ENCODE data around the gene BCL7A. TPM values are rescaled to one million over a fixed set of nuclear protein-coding genes. Genes with fewer than 3 reads are reported as not detected.

Gene BCL7A
- total and polyA plus RNA-seq, 4 donors, result 3.5 to 8.3 (median 4.9) TPM

- whole genome bisulfite sequencing, result 92% methylated on average over 11 of the region's 11 CpGs
- peaks cover 2 to 11% (median 5%) of the 10 kb centered on the region in 4 donors for H3K36me3 ChIP-seq (ENCODE audit: control insufficient read depth in 4 of 4, insufficient read depth in 3 of 4, low read depth in 1 of 4, low read length in 3 of 4)
- H3K27ac ChIP-seq (ENCODE audit: low read depth in 1 of 2, low read length in 2 of 2), result no peak overlapping the region
Measured at GRCh38 chr12:122042910-122043309, 21.2 kb downstream of the BCL7A start.

GRCh38 chr12:122043476-122043875 is 21.8 kb downstream of the BCL7A start:
- Histone ChIP-seq H3K4me3 (ENCODE audit: low read depth in 1 of 3, low read length in 3 of 3) (no peak overlapping the region), H3K27me3 (ENCODE audit: control insufficient read depth in 4 of 4, insufficient read depth in 4 of 4, low read length in 3 of 4) (no peaks in the 10 kb centered on the region), H3K9ac (ENCODE audit: low read depth in 1 of 2, low read length in 2 of 2) (no peak overlapping the region), H3K27ac (ENCODE audit: low read depth in 1 of 2, low read length in 2 of 2) (no peak overlapping the region), H3K4me1 (ENCODE audit: control insufficient read depth in 4 of 4, insufficient read depth in 4 of 4, low read length in 3 of 4) (peaks cover 4 to 18% (median 8%) of the 10 kb centered on the region in 4 donors), H3K9me3 (ENCODE audit: control insufficient read depth in 4 of 4, low read length in 3 of 4) (no peaks in the 10 kb centered on the region), H3K36me3 (ENCODE audit: control insufficient read depth in 4 of 4, insufficient read depth in 3 of 4, low read depth in 1 of 4, low read length in 3 of 4) (peaks cover 2 to 11% (median 5%) of the 10 kb centered on the region in 4 donors)
- no peak for DNase-seq (ENCODE audit: low spot score)
- 95% methylated on average over 15 of the region's 15 CpGs for WGBS
- TF ChIP-seq GABPA (IDR thresholded peaks at IDR 0.05 in 1 of 2, conservative IDR thresholded peaks at IDR 0.05 in 1 of 2) (no peak), TAF1 (conservative IDR thresholded peaks at IDR 0.05) (no peak), SP1 (IDR thresholded peaks at IDR 0.05) (no peak), HNF4G (IDR thresholded peaks at IDR 0.05) (no peak)

More at GRCh38 chr12:122042910-122043309, 21.2 kb downstream of the BCL7A start:
- H3K9ac ChIP-seq (ENCODE audit: low read depth in 1 of 2, low read length in 2 of 2), result no peak overlapping the region
- H3K9me3 ChIP-seq (ENCODE audit: control insufficient read depth in 4 of 4, low read length in 3 of 4), result no peaks in the 10 kb centered on the region
- no peaks in the 10 kb centered on the region for H3K27me3 ChIP-seq (ENCODE audit: control insufficient read depth in 4 of 4, insufficient read depth in 4 of 4, low read length in 3 of 4)
- H3K4me3 ChIP-seq (ENCODE audit: low read depth in 1 of 3, low read length in 3 of 3), result no peak overlapping the region
- TF ChIP-seq RXRA (IDR thresholded peaks at IDR 0.05) (no peak), CTCF (IDR thresholded peaks at IDR 0.05; ENCODE audit: low read depth, low read length, missing input control) (no peak), FOXA2 (IDR thresholded peaks at IDR 0.05) (no peak), ZBTB33 (IDR thresholded peaks at IDR 0.05) (no peak), EGR1 (IDR thresholded peaks at IDR 0.05; ENCODE audit: low read depth in 2 of 2) (no peak), HNF4G (IDR thresholded peaks at IDR 0.05) (no peak), HNF4A (conservative IDR thresholded peaks at IDR 0.05) (no peak), GABPA (IDR thresholded peaks at IDR 0.05 in 1 of 2, conservative IDR thresholded peaks at IDR 0.05 in 1 of 2) (no peak), SP1 (IDR thresholded peaks at IDR 0.05) (no peak), MAX (IDR thresholded peaks at IDR 0.05) (no peak), NR2F2 (IDR thresholded peaks at IDR 0.05) (no peak), YY1 (IDR thresholded peaks at IDR 0.05) (no peak)
- peaks cover 4 to 18% (median 8%) of the 10 kb centered on the region in 4 donors for H3K4me1 ChIP-seq (ENCODE audit: control insufficient read depth in 4 of 4, insufficient read depth in 4 of 4, low read length in 3 of 4)
- DNase-seq (ENCODE audit: low spot score), result no peak

GRCh38 chr12:122045262-122045661 is 23.6 kb downstream of the BCL7A start:
- H3K9ac ChIP-seq (ENCODE audit: low read depth in 1 of 2, low read length in 2 of 2), result no peak overlapping the region
- H3K4me3 ChIP-seq (ENCODE audit: low read depth in 1 of 3, low read length in 3 of 3), result no peak overlapping the region
- H3K36me3 ChIP-seq (ENCODE audit: control insufficient read depth in 4 of 4, insufficient read depth in 3 of 4, low read depth in 1 of 4, low read length in 3 of 4), result peaks cover 2 to 11% (median 5%) of the 10 kb centered on the region in 4 donors
- H3K9me3 ChIP-seq (ENCODE audit: control insufficient read depth in 4 of 4, low read length in 3 of 4), result no peaks in the 10 kb centered on the region
- peaks cover 4 to 16% (median 9%) of the 10 kb centered on the region in 4 donors for H3K4me1 ChIP-seq (ENCODE audit: control insufficient read depth in 4 of 4, insufficient read depth in 4 of 4, low read length in 3 of 4)
- WGBS, result 98% methylated on average over 7 of the region's 7 CpGs
- H3K27me3 ChIP-seq (ENCODE audit: control insufficient read depth in 4 of 4, insufficient read depth in 4 of 4, low read length in 3 of 4), result no peaks in the 10 kb centered on the region
- no peak overlapping the region for H3K27ac ChIP-seq (ENCODE audit: low read depth in 1 of 2, low read length in 2 of 2)
- no peak for DNase-seq (ENCODE audit: low spot score)
- TF ChIP-seq GABPA (IDR thresholded peaks at IDR 0.05 in 1 of 2, conservative IDR thresholded peaks at IDR 0.05 in 1 of 2), result no peak
- TF ChIP-seq FOXA1 (IDR thresholded peaks at IDR 0.05), result no peak
- no peak for TF ChIP-seq RAD21 (IDR thresholded peaks at IDR 0.05)
- no peak for TF ChIP-seq JUND (IDR thresholded peaks at IDR 0.05)
- no peak for TF ChIP-seq TAF1 (conservative IDR thresholded peaks at IDR 0.05)
- TF ChIP-seq CTCF (IDR thresholded peaks at IDR 0.05; ENCODE audit: low read depth, low read length, missing input control), result no peak
- TF ChIP-seq REST (IDR thresholded peaks at IDR 0.05), result no peak
- no peak for TF ChIP-seq MAX (IDR thresholded peaks at IDR 0.05)
- no peak for TF ChIP-seq ATF3 (IDR thresholded peaks at IDR 0.05)
